Measurements from ENCODE around the gene COG5. TPM values are rescaled to one million over a fixed set of nuclear protein-coding genes. Genes with fewer than 3 reads are reported as not detected.

Gene COG5
- total and polyA plus RNA-seq, 2 experiments from 2014 or later: 15.4 to 36.5 TPM

GRCh38 chr7:107185716-107186115, 378.0 kb downstream of the COG5 start:
- DNase-seq (ENCODE audit: low spot score) (no peak), ATAC-seq (no peak)
- no peak for TF ChIP-seq EZH2 (IDR thresholded peaks at IDR 0.05; ENCODE audit: low read depth, unreplicated experiment)
- no peak for TF ChIP-seq NANOG (IDR thresholded peaks at IDR 0.05; ENCODE audit: borderline replicate concordance)
- TF ChIP-seq CREB1 (CRISPR knock-in tag; IDR thresholded peaks at IDR 0.05; ENCODE audit: low read depth): no peak
- no peak for TF ChIP-seq JUNB (IDR thresholded peaks at IDR 0.05; ENCODE audit: unreplicated experiment)
- TF ChIP-seq STAT1 (IDR thresholded peaks at IDR 0.05; ENCODE audit: unreplicated experiment): no peak
- no peak for TF ChIP-seq EZH2phosphoT487 (IDR thresholded peaks at IDR 0.05; ENCODE audit: unreplicated experiment)
- TF ChIP-seq POLR2AphosphoS5 (IDR thresholded peaks at IDR 0.05; ENCODE audit: low read depth): no peak
- no peak for TF ChIP-seq ZNF114 (CRISPR knock-in tag; IDR thresholded peaks at IDR 0.05)
- no peak for TF ChIP-seq CTCF (conservative IDR thresholded peaks at IDR 0.05; ENCODE audit: low read depth in 2 of 2)
- TF ChIP-seq, protein P1, sequence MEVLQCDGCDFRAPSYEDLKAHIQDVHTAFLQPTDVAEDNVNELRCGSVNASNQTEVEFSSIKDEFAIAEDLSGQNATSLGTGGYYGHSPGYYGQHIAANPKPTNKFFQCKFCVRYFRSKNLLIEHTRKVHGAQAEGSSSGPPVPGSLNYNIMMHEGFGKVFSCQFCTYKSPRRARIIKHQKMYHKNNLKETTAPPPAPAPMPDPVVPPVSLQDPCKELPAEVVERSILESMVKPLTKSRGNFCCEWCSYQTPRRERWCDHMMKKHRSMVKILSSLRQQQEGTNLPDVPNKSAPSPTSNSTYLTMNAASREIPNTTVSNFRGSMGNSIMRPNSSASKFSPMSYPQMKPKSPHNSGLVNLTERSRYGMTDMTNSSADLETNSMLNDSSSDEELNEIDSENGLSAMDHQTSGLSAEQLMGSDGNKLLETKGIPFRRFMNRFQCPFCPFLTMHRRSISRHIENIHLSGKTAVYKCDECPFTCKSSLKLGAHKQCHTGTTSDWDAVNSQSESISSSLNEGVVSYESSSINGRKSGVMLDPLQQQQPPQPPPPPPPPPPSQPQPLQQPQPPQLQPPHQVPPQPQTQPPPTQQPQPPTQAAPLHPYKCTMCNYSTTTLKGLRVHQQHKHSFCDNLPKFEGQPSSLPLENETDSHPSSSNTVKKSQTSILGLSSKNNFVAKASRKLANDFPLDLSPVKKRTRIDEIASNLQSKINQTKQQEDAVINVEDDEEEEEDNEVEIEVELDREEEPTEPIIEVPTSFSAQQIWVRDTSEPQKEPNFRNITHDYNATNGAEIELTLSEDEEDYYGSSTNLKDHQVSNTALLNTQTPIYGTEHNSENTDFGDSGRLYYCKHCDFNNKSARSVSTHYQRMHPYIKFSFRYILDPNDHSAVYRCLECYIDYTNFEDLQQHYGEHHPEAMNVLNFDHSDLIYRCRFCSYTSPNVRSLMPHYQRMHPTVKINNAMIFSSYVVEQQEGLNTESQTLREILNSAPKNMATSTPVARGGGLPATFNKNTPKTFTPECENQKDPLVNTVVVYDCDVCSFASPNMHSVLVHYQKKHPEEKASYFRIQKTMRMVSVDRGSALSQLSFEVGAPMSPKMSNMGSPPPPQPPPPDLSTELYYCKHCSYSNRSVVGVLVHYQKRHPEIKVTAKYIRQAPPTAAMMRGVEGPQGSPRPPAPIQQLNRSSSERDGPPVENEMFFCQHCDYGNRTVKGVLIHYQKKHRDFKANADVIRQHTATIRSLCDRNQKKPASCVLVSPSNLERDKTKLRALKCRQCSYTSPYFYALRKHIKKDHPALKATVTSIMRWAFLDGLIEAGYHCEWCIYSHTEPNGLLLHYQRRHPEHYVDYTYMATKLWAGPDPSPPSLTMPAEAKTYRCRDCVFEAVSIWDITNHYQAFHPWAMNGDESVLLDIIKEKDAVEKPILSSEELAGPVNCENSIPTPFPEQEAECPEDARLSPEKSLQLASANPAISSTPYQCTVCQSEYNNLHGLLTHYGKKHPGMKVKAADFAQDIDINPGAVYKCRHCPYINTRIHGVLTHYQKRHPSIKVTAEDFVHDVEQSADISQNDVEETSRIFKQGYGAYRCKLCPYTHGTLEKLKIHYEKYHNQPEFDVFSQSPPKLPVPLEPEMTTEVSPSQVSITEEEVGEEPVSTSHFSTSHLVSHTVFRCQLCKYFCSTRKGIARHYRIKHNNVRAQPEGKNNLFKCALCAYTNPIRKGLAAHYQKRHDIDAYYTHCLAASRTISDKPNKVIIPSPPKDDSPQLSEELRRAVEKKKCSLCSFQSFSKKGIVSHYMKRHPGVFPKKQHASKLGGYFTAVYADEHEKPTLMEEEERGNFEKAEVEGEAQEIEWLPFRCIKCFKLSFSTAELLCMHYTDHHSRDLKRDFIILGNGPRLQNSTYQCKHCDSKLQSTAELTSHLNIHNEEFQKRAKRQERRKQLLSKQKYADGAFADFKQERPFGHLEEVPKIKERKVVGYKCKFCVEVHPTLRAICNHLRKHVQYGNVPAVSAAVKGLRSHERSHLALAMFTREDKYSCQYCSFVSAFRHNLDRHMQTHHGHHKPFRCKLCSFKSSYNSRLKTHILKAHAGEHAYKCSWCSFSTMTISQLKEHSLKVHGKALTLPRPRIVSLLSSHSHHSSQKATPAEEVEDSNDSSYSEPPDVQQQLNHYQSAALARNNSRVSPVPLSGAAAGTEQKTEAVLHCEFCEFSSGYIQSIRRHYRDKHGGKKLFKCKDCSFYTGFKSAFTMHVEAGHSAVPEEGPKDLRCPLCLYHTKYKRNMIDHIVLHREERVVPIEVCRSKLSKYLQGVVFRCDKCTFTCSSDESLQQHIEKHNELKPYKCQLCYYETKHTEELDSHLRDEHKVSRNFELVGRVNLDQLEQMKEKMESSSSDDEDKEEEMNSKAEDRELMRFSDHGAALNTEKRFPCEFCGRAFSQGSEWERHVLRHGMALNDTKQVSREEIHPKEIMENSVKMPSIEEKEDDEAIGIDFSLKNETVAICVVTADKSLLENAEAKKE (CRISPR knock-in tag; IDR thresholded peaks at IDR 0.05): no peak
- no peak for TF ChIP-seq REST (IDR thresholded peaks at IDR 0.05; ENCODE audit: unreplicated experiment)
- no peak for TF ChIP-seq ZNF331 (CRISPR knock-in tag; IDR thresholded peaks at IDR 0.05; ENCODE audit: low read depth)
- TF ChIP-seq ETS1 (IDR thresholded peaks at IDR 0.05): no peak
- no peaks in the 10 kb centered on the region for H3K4me1 ChIP-seq (ENCODE audit: insufficient read depth)
- H3K9me3 Mint-ChIP-seq: no peaks in the 10 kb centered on the region
- no peaks in the 10 kb centered on the region; the same call in 1 of the 2 replicates for H4K20me1 ChIP-seq (replicated peaks; ENCODE audit: insufficient read depth)
- no peak overlapping the region for H3K4me2 ChIP-seq
- no peak overlapping the region for H3K27ac Mint-ChIP-seq
- H3K36me3 Mint-ChIP-seq (ENCODE audit: low read depth): peaks cover 45% of the 10 kb centered on the region
- no peaks in the 10 kb centered on the region for H3K9me2 ChIP-seq (ENCODE audit: insufficient read depth)
- no peaks in the 10 kb centered on the region for H3K27me3 Mint-ChIP-seq (ENCODE audit: insufficient read depth, low read depth, poor library complexity)
- H3K36me3 ChIP-seq (ENCODE audit: insufficient read depth): peaks cover 23% of the 10 kb centered on the region
- no peak overlapping the region for H3K4me3 Mint-ChIP-seq
- H3K27ac ChIP-seq (ENCODE audit: low read depth): no peak overlapping the region
- H3K79me2 ChIP-seq (replicated peaks; ENCODE audit: insufficient read depth): no peaks in the 10 kb centered on the region
- no peaks in the 10 kb centered on the region for H3K27me3 ChIP-seq (ENCODE audit: insufficient read depth)
- H2AFZ ChIP-seq: no peak overlapping the region
- H3F3A ChIP-seq (replicated peaks; ENCODE audit: low read depth): no peaks in the 10 kb centered on the region
- H3K4me3 ChIP-seq: no peak overlapping the region
- no peaks in the 10 kb centered on the region for H3K4me1 Mint-ChIP-seq
